AG09309 (cell line): ENCODE results near the gene CACNG7.

Experiments
- DNase-seq: peaks from one replicate; pipeline ENCODE4 v3.0.0-alpha.2; 2010; ENCODE audit warnings: low read depth
- H3K4me3 ChIP-seq: 2 replicates; pipeline ENCODE4 v1.5.1; 2011; ENCODE audit warnings: mild to moderate bottlenecking, low read depth, low read length, moderate library complexity; ENCODE audit not compliant: control insufficient read depth
- TF ChIP-seq, protein P1 (sequence below): IDR thresholded peaks from 2 replicates; pipeline ENCODE4 v1.5.1; 2011; ENCODE audit warnings: mild to moderate bottlenecking, low read depth, low read length, inconsistent platforms; ENCODE audit not compliant: insufficient read depth, control insufficient read depth; ENCODE audit errors: missing control alignments

CACNG7 gene

DNA sequence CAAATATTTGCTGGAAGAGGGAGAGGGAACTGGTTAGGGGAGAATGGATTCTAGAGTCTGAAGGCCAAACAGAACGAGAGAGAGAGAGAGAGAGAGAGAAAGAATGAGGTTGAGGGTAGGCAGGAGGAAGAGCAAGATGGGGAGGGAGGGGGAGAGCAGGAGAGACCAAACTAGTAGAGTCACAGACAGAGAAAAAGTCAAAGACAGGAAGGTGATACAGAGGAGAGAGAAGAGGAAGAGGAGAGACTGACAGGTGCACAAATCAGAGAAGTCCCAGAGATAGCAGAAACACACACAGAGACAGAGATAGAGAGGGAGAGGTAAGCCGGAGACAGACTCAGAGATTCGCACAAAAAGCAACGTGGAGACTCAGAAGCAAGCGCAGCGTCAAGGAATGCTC is 76.8 kb downstream of the CACNG7 start:
- TF ChIP-seq, protein P1, sequence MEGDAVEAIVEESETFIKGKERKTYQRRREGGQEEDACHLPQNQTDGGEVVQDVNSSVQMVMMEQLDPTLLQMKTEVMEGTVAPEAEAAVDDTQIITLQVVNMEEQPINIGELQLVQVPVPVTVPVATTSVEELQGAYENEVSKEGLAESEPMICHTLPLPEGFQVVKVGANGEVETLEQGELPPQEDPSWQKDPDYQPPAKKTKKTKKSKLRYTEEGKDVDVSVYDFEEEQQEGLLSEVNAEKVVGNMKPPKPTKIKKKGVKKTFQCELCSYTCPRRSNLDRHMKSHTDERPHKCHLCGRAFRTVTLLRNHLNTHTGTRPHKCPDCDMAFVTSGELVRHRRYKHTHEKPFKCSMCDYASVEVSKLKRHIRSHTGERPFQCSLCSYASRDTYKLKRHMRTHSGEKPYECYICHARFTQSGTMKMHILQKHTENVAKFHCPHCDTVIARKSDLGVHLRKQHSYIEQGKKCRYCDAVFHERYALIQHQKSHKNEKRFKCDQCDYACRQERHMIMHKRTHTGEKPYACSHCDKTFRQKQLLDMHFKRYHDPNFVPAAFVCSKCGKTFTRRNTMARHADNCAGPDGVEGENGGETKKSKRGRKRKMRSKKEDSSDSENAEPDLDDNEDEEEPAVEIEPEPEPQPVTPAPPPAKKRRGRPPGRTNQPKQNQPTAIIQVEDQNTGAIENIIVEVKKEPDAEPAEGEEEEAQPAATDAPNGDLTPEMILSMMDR, result no peak
- no peak overlapping the region for H3K4me3 ChIP-seq
- DNase-seq, result no peak

DNA sequence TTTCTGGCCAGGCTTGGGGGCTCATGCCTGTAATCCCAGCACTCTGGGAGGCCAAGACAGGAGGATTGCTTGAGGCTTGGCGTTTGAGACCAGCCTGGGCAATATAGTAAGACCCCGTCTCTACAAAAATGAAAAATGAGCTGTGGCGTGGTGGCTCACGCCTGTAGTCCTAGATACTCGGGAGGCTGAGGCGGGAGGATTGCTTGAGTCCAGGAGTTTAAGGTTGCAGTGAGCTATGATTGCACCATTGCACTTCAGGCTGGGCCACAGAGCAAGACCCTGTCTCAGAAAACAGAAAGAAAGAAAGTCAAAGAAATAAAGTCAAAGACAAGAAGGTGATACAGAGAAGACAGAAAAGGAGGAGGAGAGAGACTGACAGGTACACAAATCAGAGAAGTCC is 79.9 kb downstream of the CACNG7 start:
- TF ChIP-seq, protein P1, result no peak
- no peak overlapping the region for H3K4me3 ChIP-seq
- DNase-seq, result no peak

DNA sequence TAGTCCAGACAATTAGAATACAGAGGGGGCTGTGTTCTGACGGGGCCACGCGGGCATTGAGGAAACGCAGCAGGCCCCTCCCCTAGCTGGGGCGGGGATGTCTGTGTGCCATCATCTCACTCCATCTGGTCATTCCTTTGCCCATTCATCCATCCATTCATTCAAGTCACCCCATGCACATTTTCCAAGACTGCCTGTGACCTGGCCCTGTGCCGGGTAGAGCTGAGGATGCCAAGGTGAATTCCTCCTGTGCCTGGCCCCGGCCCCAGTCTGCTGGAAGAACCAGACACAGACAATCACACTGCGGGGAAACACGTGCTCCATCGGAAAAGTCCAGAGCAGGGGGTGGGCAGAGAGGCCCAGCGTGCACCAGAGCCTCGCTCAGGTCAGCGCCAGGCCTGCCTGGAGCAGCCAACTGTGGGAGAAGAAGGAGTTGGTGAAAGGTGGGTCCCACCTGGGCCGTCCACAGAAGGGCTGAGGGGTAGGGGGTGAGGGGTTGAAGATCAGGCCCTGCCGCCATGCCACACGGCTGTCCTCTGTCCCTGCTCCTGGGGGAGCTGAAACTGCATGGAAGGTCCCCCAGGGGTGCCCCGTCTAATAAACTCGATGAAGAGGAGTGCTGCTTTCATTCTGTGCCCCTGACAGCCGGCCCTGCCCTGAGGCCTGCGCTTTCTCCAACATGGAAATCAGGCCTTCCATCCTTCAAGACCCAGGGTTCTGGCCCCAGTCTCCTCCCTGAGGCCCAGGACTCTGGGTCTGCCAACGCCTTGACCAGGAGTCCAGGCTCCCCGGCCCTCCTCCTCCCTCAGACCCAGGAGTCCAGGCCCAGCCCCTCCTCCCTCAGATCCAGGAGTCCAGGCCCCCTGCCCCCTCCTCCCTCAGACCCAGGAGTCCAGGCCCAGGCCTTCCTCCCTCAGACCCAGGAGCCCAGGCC is 80.8 kb downstream of the CACNG7 start:
- TF ChIP-seq, protein P1, result no peak
- no peak overlapping the region for H3K4me3 ChIP-seq

DNA sequence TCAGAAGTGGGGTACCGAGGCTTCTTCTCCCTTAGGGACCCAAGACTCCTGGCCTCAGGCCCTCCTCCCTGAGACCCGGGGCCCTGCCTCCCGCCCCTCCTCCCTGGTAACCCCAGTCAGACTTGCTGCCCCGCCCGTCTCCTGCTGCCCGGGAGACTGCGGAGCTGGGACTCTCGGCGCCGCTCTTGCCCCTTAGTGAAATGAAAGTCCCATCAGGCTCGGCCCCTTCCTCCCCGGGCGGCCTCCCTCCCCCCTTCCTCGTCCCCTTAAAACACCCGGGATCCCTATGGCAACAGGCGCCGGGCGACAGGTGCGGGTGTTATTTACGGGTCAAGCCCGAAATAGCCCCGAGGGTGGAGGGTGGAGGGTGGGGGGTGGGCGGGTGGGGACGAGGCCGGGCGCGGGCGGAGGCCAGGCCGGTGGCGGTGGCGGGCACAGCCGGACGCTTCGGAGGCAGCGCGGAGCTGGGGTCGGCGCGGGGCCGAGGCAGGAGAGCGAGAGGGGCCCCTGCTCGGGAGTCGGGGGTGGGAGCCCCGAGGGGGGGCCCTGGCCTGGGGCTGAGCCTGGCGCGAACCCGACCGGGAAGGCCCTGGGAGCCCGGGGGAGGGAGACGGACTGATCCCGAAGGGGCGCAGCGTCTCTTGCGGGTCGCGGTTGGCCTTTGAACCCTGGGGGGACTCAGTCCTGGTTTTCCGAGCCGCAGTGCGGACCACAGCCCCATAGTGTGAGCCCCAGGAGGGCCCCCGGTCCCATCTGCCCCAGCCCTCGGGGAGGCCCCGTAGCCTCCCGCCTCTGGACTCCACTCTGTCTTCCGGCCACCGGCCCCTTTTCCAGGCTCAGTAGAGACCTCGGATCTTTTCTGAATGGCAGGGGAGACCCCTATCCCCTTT is 82.4 kb downstream of the CACNG7 start, which contains the start of gene CACNG6:
Gene CACNG6 (plus strand): TSS at position 414 of the 890 bp plus-strand sequence. CDS start 1,241 bp downstream, outside the sequence.
- TF ChIP-seq, protein P1, result no peak
- peak within 1 kb of the TSS; percentile 35 for H3K4me3 ChIP-seq
- no peak for DNase-seq

More for the DNA sequence above, 80.8 kb downstream of the CACNG7 start:
- DNase-seq, result no peak

DNA sequence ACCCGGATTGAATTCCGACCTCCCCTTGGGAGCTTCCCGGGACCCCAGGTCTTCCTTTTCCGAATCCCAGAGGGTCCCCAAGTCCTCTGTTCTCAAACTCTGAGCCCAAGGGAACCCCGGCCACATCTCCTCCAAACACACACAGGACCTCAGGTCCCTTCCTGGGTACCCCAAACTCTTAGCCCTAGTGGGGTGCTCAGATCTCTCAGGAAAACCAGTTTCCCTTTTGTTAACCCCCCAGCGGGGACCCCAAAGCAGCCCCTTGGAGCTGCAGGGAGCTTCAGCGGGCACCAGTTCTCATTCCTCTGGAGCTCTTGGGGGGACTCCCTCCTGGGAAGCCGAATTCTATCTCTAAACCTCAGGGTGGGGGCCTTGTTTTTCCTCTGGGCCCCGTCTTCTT is 83.1 kb downstream of the CACNG7 start:
- H3K4me3 ChIP-seq, result no peak overlapping the region
- no peak for DNase-seq
- TF ChIP-seq, protein P1, result no peak

DNA sequence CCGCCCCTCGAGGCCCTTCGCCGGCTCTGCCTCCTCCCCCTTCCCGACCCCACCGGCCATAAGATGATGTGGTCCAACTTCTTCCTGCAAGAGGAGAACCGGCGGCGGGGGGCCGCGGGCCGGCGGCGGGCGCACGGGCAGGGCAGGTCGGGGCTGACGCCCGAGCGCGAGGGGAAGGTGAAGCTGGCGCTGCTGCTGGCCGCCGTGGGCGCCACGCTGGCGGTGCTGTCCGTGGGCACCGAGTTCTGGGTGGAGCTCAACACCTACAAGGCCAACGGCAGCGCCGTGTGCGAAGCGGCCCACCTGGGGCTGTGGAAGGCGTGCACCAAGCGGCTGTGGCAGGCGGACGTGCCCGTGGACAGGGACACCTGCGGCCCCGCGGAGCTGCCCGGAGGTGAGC is 83.7 kb downstream of the CACNG7 start:
- no peak overlapping the region for H3K4me3 ChIP-seq
- TF ChIP-seq, protein P1, result no peak
- DNase-seq, result no peak
